H9 (cell line): ENCODE results near the gene SMIM3. TPM values are rescaled to one million over a fixed set of nuclear protein-coding genes. Genes with fewer than 3 reads are reported as not detected.

Experiments used
- DNase-seq: peaks from one replicate; pipeline ENCODE4 v3.0.0-alpha.2; 2017
- H2AFZ ChIP-seq: one replicate; pipeline ENCODE4 v1.6.1; 2013; ENCODE audit warnings: mild to moderate bottlenecking, low read length, control low read depth, moderate library complexity
- H2AK5ac ChIP-seq: 2 replicates; pipeline ENCODE4 v1.6.1; 2013; ENCODE audit warnings: low read length, control low read depth, mixed read lengths; ENCODE audit not compliant: insufficient read length
- H2BK120ac ChIP-seq: one replicate; pipeline ENCODE4 v1.6.1; 2013; ENCODE audit warnings: low read depth, mild to moderate bottlenecking, low read length, control low read depth, inconsistent platforms; ENCODE audit not compliant: poor library complexity, severe bottlenecking
- H2BK12ac ChIP-seq: 2 replicates; pipeline ENCODE4 v1.6.1; 2013; ENCODE audit warnings: low read length, control low read depth, mixed read lengths, low read depth; ENCODE audit not compliant: insufficient read length
- H2BK15ac ChIP-seq: 2 replicates; pipeline ENCODE4 v1.6.1; 2013; ENCODE audit warnings: low read depth, low read length, control low read depth
- H2BK20ac ChIP-seq: one replicate; pipeline ENCODE4 v1.6.1; 2013; ENCODE audit warnings: low read depth, mild to moderate bottlenecking, low read length, control low read depth, inconsistent platforms; ENCODE audit not compliant: poor library complexity, severe bottlenecking
- H2BK5ac ChIP-seq: 2 replicates; pipeline ENCODE4 v1.6.1; 2013; ENCODE audit warnings: low read length, control low read depth, mixed read lengths; ENCODE audit not compliant: insufficient read length
- H3K14ac ChIP-seq: 2 replicates; pipeline ENCODE4 v1.6.1; 2013; ENCODE audit warnings: low read length, control low read depth; ENCODE audit not compliant: insufficient read depth
- H3K18ac ChIP-seq: 2 replicates; pipeline ENCODE4 v1.6.1; 2013; ENCODE audit warnings: low read depth, mild to moderate bottlenecking, mixed read lengths, low read length, control low read depth; ENCODE audit not compliant: insufficient read length
- H3K23ac ChIP-seq: 2 replicates; pipeline ENCODE4 v1.6.1; 2013; ENCODE audit warnings: low read length, control low read depth, mixed read lengths, low read depth; ENCODE audit not compliant: insufficient read length
- H3K23me2 ChIP-seq: 2 replicates; pipeline ENCODE4 v1.6.1; 2013; ENCODE audit warnings: low read depth, mild to moderate bottlenecking, mixed read lengths, low read length, control low read depth; ENCODE audit not compliant: insufficient read length, poor library complexity, severe bottlenecking
- H3K27ac ChIP-seq: 2 replicates; pipeline ENCODE4 v1.5.1; 2013; ENCODE audit warnings: low read length, control low read depth, mixed read lengths, low read depth; ENCODE audit not compliant: insufficient read length
- H3K27me3 ChIP-seq: 2 replicates; pipeline ENCODE4 v1.6.1; 2013; ENCODE audit warnings: low read length, control low read depth, inconsistent platforms; ENCODE audit not compliant: insufficient read depth
- H3K4ac ChIP-seq: 2 replicates; pipeline ENCODE4 v1.6.1; 2013; ENCODE audit warnings: low read depth, mild to moderate bottlenecking, control low read depth, inconsistent platforms, low read length, moderate library complexity
- H3K4me1 ChIP-seq: 2 replicates; pipeline ENCODE4 v1.6.1; 2013; ENCODE audit warnings: low read length, control low read depth, inconsistent platforms; ENCODE audit not compliant: insufficient read depth
- H3K4me2 ChIP-seq: 2 replicates; pipeline ENCODE4 v1.6.1; 2013; ENCODE audit warnings: low read length, control low read depth, mixed read lengths; ENCODE audit not compliant: insufficient read length, insufficient read depth
- H3K56ac ChIP-seq: 2 replicates; pipeline ENCODE4 v1.6.1; 2013; ENCODE audit warnings: low read depth, mild to moderate bottlenecking, mixed read lengths, low read length, control low read depth; ENCODE audit not compliant: insufficient read length
- H3K79me1 ChIP-seq: 2 replicates; pipeline ENCODE4 v1.6.1; 2013; ENCODE audit warnings: low read depth, mild to moderate bottlenecking, moderate library complexity, low read length, control low read depth, inconsistent platforms; ENCODE audit not compliant: insufficient read depth, poor library complexity, severe bottlenecking
- H3K79me2 ChIP-seq: 2 replicates; pipeline ENCODE4 v1.6.1; 2013; ENCODE audit warnings: low read length, control low read depth, inconsistent platforms; ENCODE audit not compliant: insufficient read depth
- H3K9ac ChIP-seq: 2 replicates; pipeline ENCODE4 v1.6.1; 2013; ENCODE audit warnings: low read length, control low read depth, mixed read lengths; ENCODE audit not compliant: insufficient read length; ENCODE audit errors: extremely low read depth
- H3K9me3 ChIP-seq: one replicate; pipeline ENCODE4 v1.6.1; 2013; ENCODE audit warnings: low read depth, low read length, inconsistent platforms; ENCODE audit not compliant: control insufficient read depth
- H3T11ph ChIP-seq: one replicate; pipeline ENCODE4 v1.6.1; 2013; ENCODE audit warnings: mild to moderate bottlenecking, low read length, control low read depth, inconsistent platforms
- H4K20me1 ChIP-seq: one replicate; pipeline ENCODE4 v1.6.1; 2013; ENCODE audit not compliant: control insufficient read depth, insufficient read length, insufficient read depth
- H4K5ac ChIP-seq: 2 replicates; pipeline ENCODE4 v1.6.1; 2013; ENCODE audit warnings: low read depth, mild to moderate bottlenecking, mixed read lengths, low read length, control low read depth; ENCODE audit not compliant: insufficient read length
- H4K8ac ChIP-seq: replicated peaks from 2 replicates; pipeline ENCODE4 v1.6.1; 2013; ENCODE audit warnings: low read length, control low read depth, mixed read lengths, low read depth; ENCODE audit not compliant: insufficient read length
- H4K91ac ChIP-seq: 2 replicates; pipeline ENCODE4 v1.6.1; 2013; ENCODE audit warnings: low read depth, mild to moderate bottlenecking, moderate library complexity, mixed read lengths, low read length, control low read depth; ENCODE audit not compliant: insufficient read length
- H3K27ac Mint-ChIP-seq, 3 experiments: 2 replicates in 2 of 3; 3 replicates in 1 of 3; pipeline ENCODE4 v1.8.0; 2020 to 2021; ENCODE audit warnings: mixed read lengths in 3 of 3, mild to moderate bottlenecking in 1 of 3, moderate library complexity in 1 of 3
- H3K27me3 Mint-ChIP-seq: 2 replicates; pipeline ENCODE4 v1.8.0; 2021; ENCODE audit warnings: low read depth, mild to moderate bottlenecking, moderate library complexity, mixed read lengths
- H3K36me3 Mint-ChIP-seq, 3 experiments: 2 replicates in 2 of 3; 3 replicates in 1 of 3; pipeline ENCODE4 v1.8.0; 2020 to 2021; ENCODE audit warnings: low read depth in 3 of 3, mixed read lengths in 3 of 3; ENCODE audit not compliant: insufficient read depth in 1 of 3
- H3K4me1 Mint-ChIP-seq, 2 experiments: 2 replicates each; pipeline ENCODE4 v1.8.0; 2020; ENCODE audit warnings: mixed read lengths in 2 of 2
- H3K4me3 Mint-ChIP-seq, 2 experiments: 2 replicates in 1 of 2; 3 replicates in 1 of 2; pipeline ENCODE4 v1.8.0; 2020 to 2021; ENCODE audit warnings: mild to moderate bottlenecking in 2 of 2, mixed read lengths in 2 of 2, moderate library complexity in 1 of 2
- H3K9me3 Mint-ChIP-seq, 2 experiments: 2 replicates in 1 of 2; 3 replicates in 1 of 2; pipeline ENCODE4 v1.8.0; 2020; ENCODE audit warnings: mild to moderate bottlenecking in 2 of 2, mixed read lengths in 2 of 2, moderate library complexity in 1 of 2
- WGBS: extraction: QIAGEN DNeasy Blood & Tissue Kit; methylation state at CpG from one replicate; pipeline ENCODE4 v1.1.7; 2013; ENCODE audit warnings: missing lambda C conversion rate, low lambda C conversion rate, mixed read lengths; ENCODE audit not compliant: insufficient read length; ENCODE audit errors: extremely low coverage; 5-methylcytosine and 5-hydroxymethylcytosine counted together
- total RNA-seq: library from RNA; stranded (reverse); gene quantifications from 2 replicates; pipeline ENCODE4 v1.2.1, GENCODE V29; 2021
- TF ChIP-seq, protein P1 (sequence below): fragments of 200-600 bp; sonication (generic); conservative IDR thresholded peaks from 3 replicates; pipeline ENCODE4 v1.8.0; 2021; ENCODE audit warnings: antibody characterized with exemption, mild to moderate bottlenecking

Gene SMIM3
- total RNA-seq, 1 experiment from 2014 or later: 42.0 TPM

DNA sequence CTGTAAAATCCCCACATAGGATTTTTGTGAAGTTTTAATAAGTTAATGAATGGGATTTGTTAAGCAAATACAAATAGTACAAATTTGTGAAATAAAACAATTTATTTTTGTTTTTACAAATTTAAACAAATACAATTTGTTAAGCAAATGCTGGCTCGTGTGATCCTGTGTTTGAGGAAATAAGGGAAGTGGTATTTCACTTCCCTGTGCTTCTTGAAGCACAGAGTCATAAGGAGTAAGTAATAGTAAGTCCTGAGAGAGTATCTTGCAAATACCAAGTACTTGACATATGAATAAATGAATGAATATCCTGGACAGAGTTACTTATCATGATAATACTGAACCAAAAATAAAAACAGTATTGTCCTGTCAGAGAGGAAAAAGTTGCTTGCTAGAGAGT lies 9.1 kb downstream of the SMIM3 start:
- WGBS: no CpG with 5 or more reads among the region's 1 CpG
- no peak overlapping the region for H3K27ac Mint-ChIP-seq
- H3K18ac ChIP-seq: no peak overlapping the region
- H3K23ac ChIP-seq: no peak overlapping the region
- no peak overlapping the region for H2AFZ ChIP-seq
- no peak for DNase-seq
- H2BK5ac ChIP-seq: no peak overlapping the region
- TF ChIP-seq, protein P1, sequence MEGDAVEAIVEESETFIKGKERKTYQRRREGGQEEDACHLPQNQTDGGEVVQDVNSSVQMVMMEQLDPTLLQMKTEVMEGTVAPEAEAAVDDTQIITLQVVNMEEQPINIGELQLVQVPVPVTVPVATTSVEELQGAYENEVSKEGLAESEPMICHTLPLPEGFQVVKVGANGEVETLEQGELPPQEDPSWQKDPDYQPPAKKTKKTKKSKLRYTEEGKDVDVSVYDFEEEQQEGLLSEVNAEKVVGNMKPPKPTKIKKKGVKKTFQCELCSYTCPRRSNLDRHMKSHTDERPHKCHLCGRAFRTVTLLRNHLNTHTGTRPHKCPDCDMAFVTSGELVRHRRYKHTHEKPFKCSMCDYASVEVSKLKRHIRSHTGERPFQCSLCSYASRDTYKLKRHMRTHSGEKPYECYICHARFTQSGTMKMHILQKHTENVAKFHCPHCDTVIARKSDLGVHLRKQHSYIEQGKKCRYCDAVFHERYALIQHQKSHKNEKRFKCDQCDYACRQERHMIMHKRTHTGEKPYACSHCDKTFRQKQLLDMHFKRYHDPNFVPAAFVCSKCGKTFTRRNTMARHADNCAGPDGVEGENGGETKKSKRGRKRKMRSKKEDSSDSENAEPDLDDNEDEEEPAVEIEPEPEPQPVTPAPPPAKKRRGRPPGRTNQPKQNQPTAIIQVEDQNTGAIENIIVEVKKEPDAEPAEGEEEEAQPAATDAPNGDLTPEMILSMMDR: no peak
- no peak overlapping the region for H4K5ac ChIP-seq
- H3K4me2 ChIP-seq: no peak overlapping the region
- no peak overlapping the region for H2BK20ac ChIP-seq
- peaks cover 12 to 16% of the 10 kb centered on the region in 2 experiments for H3K9me3 Mint-ChIP-seq
- no peak overlapping the region for H4K91ac ChIP-seq
- H2AK5ac ChIP-seq: no peak overlapping the region
- H3K27me3 ChIP-seq: no peaks in the 10 kb centered on the region
- no peak overlapping the region for H3K9ac ChIP-seq
- H4K8ac ChIP-seq: no peak overlapping the region
- peaks cover 12% of the 10 kb centered on the region for H3K4me1 ChIP-seq
- no peak overlapping the region for H3K4ac ChIP-seq
- no peak overlapping the region for H3K27ac ChIP-seq
- H3K79me1 ChIP-seq: peaks cover 2% of the 10 kb centered on the region
- no peak overlapping the region for H3K56ac ChIP-seq
- no peaks in the 10 kb centered on the region; the same call in 1 of the 2 replicates for H3K79me2 ChIP-seq
- H2BK120ac ChIP-seq: no peak overlapping the region
- no peak overlapping the region for H2BK12ac ChIP-seq
- no peaks in the 10 kb centered on the region for H4K20me1 ChIP-seq
- H3K9me3 ChIP-seq: no peaks in the 10 kb centered on the region
- no peak overlapping the region for H3K4me3 Mint-ChIP-seq
- H3K36me3 Mint-ChIP-seq: peaks cover 21 to 35% (median 24%) of the 10 kb centered on the region in 3 experiments
- no peak overlapping the region for H3K14ac ChIP-seq
- peaks cover 3% of the 10 kb centered on the region for H3K27me3 Mint-ChIP-seq
- H3T11ph ChIP-seq: no peak overlapping the region
- H2BK15ac ChIP-seq: no peak overlapping the region
- peaks cover 67 to 73% of the 10 kb centered on the region in 2 experiments for H3K4me1 Mint-ChIP-seq
- H3K23me2 ChIP-seq: no peaks in the 10 kb centered on the region
